GM18499 (cell line): Measurements from ENCODE around the gene TIAM1.

Experiments used
- ATAC-seq: cut with Tn5 transposase; IDR thresholded peaks from one replicate; pipeline ENCODE4 v1.9.1; 2021; ENCODE audit warnings: moderate number of reproducible peaks; ENCODE audit not compliant: insufficient read depth, unreplicated experiment

The TIAM1 gene

DNA sequence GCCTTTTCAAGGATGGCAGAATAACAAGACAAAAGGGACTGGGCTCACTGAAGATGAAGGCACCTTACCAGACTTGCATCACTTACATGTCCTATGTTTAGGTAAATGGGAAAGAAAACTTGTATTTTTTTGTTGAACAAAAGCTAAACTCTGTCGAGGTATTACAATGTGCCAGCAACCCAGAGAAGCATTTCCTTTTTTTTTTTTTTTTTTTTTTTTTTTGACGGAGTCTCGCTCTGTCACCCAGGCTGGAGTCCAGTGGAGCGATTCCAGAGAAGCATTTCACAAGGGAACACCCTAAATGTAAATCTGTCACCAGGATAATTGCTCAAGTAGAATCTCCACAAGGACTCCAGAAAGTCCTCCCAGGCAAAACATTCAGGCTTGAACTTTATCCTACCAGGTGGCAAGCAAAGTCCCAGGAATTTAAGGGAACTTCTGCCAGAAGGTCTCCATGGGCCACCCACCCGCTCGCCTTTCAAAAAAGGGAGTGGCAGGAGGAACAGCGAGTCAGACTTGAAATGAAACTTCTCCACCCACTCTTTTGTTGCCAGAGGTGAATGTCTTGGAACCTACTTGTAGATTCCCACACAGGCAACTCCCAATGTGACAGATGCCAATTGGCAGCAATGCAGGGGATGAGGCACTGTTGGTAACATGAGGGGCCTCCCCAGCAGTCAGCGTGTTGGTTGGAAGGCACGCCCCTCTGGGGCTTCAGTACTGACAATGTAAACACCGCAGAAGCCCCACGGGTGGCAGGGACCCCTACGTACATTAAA, 125.0 kb downstream of the TIAM1 start:
- no peak for ATAC-seq

DNA sequence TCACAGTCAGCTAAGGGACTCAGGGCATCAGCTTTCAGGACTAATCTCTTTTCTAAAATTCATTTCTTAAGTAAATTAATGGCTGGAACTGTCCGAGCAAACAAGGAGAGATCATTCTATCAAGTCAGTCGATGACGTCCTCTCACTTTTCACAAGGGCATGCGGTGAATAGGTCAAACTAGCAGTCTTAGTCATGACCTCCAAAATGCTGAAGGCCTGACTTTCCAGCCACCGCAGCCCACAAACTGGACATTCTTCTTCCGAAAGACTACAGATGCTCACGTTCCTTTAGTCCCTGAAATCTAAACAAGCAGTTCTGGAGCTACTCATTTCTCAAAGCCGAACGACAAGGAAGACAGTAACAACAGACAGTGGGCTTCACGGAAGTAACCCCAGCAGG, 127.9 kb downstream of the TIAM1 start:
- no peak for ATAC-seq

DNA sequence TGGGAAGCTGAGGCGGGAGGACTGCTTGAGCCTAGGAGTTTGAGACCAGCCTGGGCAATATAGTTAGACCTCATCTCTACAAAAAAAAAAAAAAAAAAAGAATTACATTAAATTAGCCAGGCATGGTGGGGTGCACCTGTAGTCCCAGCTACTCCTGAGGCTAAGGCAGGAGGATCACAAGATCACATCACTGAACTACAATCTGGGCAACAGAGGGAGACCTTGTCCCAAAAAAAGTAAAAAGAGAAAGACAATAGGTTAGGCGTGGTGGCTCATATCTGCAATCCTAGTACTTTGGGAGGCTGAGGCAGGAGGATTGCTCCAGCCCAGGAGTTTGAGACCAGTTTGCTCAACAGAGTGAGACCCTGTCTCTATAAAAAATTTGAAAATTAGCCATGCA, 130.3 kb downstream of the TIAM1 start:
- no peak for ATAC-seq

DNA sequence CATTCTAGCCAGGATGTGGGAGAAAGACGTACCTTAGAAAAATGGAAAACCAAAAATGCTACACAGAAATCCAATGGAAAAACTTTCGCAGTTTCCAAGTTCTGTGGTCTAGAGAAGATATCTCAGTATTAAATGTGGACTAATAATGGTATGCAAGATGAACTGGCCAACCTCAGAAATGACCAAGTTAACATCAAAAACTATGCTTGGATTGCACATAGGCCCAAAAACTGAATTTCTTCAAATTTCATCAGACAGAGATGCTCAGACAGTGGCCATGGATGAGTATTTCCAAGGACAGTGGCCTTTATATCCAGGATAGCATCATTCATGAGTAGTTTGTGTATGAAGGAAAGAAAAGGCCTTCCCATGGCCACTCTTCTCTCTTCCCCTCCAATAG, 132.2 kb downstream of the TIAM1 start:
- ATAC-seq = no peak

DNA sequence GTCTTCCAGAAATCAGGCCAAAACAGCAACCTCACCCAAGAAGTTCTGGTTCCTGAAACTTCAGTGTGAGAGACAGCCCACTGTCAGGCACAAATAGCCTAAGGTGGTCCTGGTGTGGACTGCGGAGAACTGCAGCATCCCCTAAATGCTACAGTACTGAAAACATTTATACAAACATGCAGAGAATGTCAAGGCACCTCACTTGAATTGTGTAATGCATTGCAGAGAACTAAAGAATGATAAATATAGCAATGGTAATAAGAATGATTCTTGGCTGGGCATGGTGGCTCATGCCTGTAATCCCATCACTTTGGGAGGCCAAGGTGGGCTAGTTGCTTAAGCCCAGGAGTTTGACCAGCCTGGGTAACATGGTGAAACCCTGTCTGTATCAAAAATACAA, 138.6 kb downstream of the TIAM1 start:
- ATAC-seq = no peak

DNA sequence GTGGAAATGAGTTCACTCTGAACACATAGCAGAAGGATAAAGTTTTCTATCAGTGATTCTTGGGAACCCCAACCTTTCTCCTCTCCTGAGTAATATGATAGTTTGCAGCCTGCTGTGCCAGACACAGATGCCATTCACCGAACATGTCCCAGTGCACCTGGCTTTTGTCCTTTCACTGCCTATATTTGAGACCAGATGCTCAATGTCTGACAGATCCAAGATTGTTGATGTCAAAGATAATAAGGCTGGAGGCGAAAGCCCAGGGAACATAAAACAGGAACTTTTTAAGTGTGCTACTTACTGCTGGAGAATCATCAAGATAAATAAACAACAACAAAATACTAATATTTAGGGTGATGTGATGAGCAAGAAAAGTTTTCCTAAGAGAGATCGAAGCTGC, 139.3 kb downstream of the TIAM1 start:
- no peak for ATAC-seq

DNA sequence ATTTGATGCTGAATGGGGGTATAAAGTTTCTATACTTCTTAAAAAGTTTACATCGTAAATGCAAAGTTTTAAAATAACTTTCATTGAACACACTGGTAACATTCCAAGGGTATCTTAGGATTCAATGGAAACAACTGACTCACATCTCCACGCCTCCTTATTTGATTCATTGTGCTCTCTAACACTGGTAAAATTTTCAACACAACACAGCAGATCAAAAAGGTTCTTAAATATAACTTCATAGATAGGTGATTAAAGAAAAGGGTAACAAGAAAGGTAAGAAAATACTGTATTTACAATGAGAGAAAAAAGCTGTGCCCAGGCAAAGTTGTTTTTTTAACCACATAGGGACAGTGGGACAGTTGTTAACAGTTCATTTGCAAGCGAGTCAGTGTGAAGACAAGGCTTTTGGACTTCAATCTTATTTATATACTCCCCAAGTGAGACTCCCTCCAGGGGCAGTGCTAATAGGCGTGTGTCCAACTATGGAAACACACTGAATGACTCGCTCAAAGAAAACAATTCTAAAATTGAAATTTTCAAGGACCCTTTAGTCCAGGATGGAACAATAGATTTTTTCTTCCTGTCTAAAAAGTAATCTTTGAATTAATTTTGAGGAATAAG, 140.5 kb downstream of the TIAM1 start:
- ATAC-seq = no peak

DNA sequence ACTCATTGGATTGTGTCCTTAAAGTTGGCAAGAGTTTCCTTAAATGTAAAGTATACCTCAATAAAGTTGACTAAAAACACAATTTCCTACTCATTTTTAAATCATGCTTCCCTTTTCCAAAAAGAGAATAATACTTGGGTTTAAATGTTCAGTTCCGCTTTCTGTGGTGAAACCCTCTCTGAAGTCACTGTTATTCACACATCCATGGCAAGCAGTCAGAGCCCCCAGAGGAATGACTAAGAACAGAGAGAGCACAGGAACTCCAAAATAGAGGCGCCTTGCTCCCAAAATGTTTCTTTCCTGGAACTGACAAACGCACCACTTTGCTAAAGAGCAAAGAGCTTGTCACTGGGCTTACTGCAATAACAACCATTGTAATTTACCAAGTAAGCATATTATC, 142.5 kb downstream of the TIAM1 start:
- no peak for ATAC-seq

DNA sequence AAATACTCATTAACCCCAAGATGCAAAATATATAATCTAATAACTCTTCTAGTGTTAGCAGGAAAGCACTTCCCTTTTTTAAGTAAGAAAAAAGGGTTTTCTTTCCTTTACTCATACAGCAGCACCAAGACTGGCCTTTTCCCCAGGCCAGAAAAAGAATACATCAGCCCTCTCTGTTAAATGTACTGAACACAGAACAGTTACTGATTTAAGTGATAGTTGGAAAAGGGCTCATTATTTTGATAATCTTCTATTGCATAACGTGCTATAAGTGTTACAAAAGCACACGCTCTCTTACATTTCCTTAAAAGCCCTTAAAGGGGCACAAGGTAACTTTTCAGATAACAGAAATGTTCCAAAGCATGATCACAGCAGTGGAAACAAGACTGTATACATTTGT, 142.9 kb downstream of the TIAM1 start:
- no peak for ATAC-seq

DNA sequence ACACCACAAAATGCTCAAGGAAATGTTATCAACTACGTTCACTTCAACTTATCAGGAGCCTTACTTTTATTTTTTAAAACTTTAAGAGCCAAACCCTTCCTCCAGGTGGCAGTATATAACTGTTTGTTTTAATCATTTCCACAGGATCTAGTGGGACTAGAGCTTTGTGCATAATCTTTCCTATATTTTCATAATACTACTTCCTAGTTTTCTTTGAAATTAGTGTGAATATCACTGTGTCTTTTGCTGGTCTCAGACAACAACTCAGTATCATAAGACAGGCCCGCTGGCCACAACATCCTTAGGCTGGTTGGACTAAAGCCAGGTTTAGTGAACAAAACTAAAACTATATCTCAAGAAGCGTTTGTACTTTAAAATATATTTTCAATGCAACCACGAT, 145.5 kb downstream of the TIAM1 start:
- no peak for ATAC-seq

DNA sequence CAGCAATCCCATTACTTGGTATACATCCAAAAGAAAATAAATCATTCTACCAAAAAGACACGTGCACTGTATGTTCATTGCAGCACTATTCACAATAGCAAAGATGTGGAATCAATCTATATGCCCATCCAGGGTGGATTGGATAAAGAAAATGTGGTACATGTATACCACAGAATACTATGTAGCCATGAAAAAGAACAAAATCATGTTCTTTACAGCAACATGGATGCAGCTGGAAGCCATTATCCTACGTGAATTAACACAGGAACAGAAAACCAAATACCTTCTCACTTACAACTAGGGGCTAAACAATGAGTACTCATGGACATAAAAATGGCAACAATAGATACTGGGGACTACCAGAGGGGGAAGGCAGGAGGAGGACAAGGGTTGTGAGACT, 147.3 kb downstream of the TIAM1 start:
- ATAC-seq = no peak

DNA sequence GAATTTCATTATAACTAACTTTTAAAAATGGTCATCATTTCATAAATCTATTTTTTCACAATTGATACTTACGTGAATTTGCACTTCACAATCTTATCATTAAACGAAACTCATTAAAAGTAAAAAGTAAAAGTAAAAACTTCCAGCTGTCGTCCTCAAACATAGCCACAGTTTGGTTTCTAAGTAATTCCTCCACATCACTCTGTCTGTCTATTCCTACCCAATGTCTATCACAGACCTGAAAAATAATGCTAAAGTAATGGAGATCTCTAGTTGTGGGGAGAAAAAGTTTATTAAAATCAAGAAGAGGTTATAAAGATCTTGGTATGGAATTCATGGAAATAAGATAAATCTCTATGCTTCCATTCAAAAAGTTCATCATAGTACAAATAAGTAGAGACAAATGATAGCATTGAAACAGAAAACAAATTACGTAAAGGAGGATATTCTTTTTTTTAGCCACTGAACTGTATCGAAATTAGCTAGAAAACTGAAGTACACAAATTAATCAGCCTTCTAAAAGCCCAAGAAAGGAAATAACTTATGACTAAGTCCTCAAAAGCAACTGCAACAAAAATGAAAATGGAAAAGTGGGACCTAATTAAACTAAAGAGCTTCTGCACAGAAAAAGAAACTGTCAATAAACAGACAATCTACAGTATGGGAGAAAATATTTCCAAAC, 148.6 kb downstream of the TIAM1 start:
- no peak for ATAC-seq

DNA sequence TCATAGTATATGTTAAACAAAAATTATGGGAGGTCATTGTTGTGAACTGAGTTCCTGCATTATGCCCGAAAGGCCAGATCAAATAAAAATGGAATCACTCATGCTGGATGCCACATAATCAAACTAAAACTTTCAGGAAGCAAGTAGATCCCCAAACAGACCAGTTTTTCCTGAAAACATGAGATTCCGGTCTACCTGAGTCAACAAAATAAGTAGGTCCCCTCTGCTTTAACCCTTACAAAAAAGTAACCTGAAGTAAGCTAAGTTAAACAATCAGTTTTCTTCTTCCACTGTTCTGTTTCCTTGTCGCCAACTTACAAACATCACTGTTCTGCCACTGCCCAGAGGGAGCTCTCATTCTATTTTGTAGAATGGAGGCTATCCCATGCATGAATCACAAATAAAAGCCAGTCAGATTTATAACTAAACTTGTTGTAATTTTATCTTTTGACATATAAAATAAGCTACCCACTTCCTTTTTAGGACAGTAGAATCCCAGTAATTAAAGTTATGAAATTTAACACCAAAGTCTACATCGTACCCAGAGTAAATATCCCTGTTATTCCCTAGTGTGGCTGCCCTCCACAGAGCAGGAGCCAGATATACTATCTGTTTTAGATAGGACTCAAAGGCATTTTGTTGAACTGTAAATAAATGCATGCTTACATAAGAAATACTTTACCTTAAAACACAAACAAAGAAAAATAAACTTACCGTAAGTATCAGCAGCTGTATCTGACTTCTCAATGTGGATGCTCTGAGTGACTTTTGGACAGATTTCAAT, 149.4 kb downstream of the TIAM1 start:
- ATAC-seq = no peak

DNA sequence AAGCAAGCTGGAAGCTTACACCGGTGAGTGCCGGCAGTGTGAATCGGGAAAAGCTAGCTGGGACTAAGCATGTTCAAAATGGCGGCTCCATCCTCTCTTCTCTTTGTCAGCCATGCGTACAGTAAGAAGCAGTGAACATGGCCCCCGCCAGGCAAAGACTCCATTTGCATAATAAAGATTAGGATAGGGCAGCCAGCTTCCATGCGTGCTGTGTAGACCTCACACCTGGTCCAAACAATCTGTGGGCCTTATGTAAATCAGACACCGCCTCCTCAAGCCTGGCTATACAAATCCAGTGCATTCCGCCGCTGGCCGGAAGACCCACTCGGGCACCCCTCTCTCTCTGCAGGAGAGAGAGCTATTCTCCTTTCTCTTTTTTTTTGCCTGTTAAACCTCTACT, 150.3 kb downstream of the TIAM1 start:
- no peak for ATAC-seq

DNA sequence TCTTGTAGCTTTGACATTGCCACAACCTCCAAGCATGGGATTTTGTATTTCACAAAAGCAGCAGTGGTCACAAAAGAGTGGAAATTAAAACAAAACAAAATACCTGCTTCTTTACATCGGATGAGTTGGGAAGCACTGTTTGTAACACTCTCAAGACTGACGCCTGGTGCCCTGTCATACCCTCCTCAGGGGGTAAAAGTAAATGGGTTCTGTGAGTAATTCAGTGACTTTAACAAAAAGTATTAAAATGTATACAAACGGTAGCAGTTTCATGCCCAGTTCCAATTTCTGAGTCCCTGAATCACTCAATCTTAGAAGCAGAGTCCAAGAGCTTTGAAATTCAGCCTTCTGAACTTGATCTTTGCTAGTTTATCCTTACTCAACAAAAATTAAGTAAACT, 152.5 kb downstream of the TIAM1 start:
- ATAC-seq = no peak

DNA sequence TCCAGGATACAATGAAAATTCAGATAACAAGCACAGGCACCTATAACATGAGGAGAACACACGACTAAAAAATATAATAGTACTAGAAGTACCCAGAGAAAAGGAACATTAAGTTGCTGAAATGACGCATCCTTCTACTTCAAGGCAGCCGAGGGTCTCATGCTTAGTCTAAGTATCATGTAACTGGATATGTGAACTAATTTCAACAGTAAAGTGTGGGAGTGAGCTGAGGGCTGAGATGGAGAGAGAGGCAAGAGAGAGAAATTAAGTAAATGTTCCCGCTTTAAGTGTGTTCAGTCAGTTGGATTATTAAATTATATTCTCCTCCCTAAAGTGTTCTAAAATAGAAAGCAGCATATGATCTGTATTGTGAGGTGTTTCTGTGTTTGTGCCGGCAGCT, 153.5 kb downstream of the TIAM1 start:
- no peak for ATAC-seq

DNA sequence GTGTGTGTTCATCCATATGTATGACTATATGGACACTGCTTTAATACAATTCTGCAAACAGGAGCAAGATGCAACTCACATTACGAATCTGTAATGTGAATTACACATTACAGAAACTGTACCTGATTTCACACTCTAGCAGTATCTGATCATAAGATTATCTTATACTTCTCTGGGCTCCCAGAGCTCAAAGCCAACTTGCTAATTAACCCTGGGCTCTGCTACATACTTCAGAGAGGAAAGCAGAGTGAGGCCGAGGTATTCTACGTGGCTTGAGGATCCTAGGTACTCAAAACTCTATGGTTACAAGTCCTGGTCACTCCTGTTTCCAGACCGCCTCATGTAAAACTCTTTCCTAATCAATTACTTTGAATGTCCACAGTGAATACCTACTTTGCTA, 156.6 kb downstream of the TIAM1 start:
- no peak for ATAC-seq

DNA sequence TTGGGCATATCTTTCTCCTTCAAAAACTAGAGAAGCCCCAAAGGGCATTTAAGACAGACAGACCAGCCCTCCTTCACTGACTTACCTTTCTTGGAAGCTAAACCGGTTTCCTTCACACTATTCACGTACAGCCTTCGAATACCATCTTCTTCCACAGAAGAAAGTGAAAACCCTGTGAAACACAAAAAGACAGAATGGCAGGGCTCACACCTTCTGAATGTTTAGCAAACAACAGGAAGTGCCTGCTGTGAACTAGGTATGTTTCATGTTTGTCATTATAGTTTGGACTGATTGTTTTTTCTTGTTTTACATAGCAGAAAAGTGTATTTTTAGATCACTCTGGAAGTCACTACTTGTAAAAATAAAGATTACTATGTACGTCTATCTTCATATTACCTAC, 157.1 kb downstream of the TIAM1 start:
- no peak for ATAC-seq

DNA sequence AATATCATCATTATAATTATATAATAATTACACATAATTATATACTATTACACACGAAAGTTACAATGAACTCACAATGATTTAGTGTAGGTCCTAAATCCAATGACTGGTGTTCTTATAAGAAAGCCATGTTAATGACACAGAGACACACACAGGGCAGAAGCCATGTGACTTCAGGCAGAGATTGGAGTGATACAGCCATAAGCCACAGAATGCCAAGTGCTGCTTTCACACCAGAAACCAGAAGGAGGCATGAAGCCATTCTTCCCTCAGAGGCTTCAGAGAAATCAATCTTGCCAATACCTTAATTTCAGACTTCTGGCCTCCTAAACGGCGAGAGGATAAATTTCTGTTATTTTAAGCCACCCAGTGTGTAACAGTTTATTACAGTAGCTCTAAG, 158.4 kb downstream of the TIAM1 start:
- ATAC-seq = no peak

DNA sequence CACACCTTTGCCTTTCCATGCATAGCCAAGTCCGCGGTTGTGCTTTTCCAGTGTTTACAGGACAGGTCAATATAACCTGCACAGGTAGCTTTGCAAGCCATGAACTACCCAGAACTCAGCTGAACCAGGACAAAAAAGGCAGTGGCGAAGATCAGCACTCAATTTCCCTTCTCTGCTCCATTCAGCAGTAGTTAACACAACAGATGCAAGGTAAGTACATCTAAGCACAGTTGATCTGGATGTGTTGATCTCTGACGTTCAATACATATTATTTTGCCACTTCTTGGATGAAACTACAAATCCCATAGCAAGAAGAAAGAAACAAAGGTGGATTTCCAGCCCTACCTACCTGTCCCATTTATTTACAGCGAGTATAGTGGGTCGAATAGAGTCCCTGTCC, 159.2 kb downstream of the TIAM1 start:
- no peak for ATAC-seq

DNA sequence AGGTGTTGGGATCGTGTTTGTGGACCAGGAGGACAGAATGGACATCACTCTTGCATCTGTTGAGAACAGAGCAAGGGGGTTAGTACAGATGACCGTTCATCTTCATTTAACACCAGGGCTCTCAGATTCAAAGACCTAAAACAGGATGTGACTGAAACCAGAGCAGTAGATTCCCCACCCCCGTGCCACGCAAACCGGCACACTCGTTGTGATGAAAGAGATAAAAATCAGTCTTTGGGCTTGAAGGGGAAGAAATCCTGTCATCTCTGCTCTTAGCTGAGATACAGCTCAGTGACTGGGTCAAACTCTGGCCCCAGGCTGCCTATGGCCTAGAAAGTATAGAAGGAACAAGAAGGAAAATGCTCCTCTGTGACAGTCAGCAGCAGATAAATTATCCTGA, 159.6 kb downstream of the TIAM1 start:
- no peak for ATAC-seq
